GM18909 (cell line): ENCODE results near the gene ENKUR.
A peak's percentile ranks its signal among the peaks of the same experiment; 100 is the strongest.

ENCODE experiments used
- ATAC-seq: cut with Tn5 transposase; IDR thresholded peaks from one replicate; pipeline ENCODE4 v1.9.1; 2021; ENCODE audit warnings: mild to moderate bottlenecking; ENCODE audit not compliant: unreplicated experiment, poor library complexity

ENKUR gene, protein sequence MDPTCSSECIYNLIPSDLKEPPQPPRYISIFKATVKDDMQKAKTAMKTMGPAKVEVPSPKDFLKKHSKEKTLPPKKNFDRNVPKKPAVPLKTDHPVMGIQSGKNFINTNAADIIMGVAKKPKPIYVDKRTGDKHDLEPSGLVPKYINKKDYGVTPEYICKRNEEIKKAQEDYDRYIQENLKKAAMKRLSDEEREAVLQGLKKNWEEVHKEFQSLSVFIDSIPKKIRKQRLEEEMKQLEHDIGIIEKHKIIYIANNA

DNA sequence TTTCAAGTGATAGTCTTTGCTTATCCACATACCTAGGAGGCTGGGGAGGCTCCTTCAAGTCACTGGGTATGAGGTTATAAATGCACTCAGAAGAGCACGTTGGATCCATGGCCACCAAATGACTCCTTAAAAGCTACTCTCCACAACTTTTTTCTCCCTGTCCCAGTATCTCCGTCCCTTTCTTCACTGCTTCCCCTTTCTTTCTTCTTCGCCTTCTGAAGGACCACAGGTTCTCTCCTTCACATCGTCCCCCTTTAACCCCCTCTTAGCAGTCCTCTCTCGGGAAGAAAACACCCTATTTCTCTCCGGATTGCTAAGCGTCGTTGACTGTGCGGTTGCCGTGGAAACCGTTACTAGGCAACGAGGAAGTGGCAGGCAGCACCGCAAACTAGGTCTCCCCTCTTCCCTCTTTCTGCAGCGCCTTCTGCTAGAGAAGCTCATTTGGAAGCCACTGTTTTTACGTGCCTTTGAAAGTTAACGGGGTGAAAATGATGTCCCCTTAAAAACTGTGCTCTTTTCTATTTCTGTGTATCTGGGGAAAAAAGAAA, at the start of gene ENKUR:
Gene ENKUR, minus strand, starts transcription at position 331 of the 548 bp plus-strand sequence. Its CDS starts 222 bp downstream, at position 109.
- peak; percentile 75 for ATAC-seq

DNA sequence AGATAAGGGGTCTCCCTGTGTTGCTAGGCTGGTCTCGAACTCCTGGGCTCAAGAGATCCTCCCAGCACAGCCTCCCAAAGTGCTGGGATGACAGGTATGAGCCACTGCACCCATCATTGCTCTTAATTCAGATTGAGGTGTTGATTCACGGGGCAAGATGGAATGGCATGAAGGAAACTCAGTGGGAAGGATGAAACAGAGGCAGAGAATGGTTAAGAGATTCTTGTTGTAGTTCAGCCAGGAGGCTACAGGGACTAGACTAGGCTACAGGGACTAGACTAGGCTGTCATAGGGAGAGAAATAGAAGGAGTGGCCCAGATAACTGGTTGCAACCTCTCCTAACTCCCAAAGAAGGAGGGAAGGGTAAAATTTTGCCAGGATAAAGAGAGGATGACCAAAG, 48.4 kb upstream of the ENKUR start:
- ATAC-seq = no peak

DNA sequence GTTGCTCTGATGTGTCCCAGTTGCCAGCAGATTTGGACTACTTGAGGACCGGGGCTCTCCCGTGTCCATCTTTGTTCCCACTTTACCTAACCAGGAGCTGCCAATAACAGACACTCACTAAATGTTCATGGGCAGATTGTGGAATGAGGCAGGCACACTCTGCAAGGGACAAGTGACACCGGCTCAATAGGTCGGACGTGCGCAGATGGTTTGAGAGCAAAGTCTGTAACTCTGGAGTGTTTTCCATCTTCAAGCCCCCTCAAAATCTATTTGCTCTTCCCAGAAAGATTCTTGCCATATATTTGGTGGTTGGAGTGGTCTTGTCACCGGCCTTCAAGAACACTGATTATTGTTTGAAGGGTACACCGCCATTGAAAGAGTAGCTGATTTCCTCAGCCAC, 47.7 kb upstream of the ENKUR start:
- no peak for ATAC-seq

DNA sequence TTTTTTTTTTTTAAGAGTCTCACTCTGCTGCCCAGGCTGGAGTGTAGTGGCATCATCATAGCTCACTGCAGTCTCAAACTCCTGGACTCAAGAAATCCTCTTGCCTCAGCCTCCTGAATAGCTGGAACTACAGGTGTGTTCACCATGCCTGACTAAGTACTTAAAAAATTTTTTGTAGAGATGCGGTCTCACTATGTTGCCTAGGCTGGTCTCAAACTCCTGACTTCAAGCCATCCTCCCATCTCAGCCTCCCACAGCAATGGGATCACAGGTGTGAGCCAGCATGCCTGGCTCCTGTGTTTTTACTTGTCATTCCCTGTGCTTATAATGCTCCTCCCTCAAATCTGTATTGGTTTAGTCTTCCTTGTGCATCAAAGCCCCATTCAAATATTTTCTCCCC, 47.2 kb upstream of the ENKUR start:
- no peak for ATAC-seq

DNA sequence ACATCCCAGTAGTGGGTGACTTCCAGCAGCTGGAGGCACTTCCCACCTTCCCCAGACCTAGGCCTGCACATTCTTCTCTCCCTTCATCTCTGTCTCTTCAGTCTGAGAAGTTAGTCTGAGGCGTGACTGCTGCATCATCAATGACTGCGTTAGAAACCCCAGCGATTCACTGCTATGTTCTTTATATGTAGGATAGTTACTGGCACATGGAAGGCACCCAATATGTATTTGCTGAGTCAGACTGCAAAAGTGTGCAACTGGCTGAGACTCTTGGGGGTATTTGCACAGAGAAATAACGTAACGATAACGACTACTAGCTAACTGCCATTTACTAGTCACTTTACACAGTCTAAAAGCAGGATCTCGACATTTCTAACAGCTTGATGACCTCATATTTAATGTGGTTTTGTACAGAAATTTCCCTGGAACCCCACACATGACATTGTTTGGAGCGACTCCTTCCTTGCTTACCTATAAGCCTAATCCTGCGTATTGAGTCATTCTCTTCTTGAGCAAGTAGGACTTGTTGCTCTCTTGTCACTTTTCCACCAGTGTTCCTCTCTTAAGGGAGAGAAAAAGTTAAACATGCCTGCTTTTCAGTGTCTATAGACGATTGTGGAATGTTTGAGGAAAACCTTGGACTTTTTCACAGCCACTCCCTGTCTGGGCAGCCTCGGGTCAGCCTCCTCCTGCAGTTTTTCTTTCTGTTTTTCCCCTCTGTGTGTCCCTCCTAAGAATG, 45.9 kb upstream of the ENKUR start:
- ATAC-seq = no peak

DNA sequence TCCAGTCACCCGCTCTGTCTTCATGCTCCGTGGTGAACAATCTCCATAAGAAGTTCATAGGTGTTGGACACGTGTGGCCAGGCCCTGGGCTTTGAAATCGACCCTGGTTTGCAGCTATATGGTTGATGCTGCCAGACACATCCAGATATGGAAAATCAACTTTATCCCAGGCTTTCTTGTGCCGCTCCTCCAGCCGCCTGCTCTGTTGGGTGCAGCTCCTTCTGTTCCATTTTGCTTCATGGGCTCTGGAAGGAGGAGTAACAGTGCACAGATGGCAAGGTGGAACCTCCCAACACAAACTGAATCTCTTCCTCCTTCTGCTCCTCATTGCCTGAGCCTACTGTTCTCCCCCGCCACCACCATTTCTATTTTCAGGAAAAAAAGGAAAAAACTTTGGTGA, 45.2 kb upstream of the ENKUR start:
- no peak for ATAC-seq

DNA sequence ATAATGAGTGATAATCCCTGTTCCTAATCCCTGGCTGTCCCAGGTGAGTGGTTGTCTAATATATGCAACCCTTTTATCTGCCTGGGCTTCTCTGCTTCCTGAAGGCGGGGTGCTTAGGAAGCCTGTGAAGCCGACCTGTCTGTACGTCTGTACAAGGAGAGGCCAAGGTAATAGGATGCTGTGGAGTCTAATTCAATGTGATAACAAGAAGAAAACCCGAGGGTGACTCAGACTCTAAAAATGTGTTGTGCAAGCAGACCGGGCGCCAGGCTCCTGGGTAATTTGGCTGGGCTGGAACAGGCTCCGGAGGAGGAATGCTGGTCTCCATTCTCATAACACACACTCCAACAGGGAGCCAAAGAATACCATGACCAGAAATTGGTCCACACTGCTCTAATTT, 44.0 kb upstream of the ENKUR start:
- no peak for ATAC-seq

DNA sequence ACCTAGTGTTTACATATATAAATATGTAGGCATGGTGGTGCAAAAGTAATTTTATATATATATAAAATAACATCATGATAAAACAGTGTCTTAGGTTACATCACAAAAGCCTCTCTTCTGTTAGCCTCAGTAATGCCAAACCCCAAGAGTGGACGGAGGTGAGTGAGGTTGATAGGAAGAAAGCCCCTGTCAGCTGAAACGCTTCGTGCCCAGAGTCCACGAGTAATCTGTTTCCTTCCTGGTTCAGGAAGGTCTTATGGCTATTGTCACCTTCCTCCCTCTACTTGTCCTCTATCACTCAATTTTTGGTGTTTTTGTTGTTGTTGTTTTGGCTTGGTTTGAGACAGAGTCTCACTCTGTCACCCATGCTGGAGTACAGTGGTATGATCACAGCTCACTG, 41.9 kb upstream of the ENKUR start:
- ATAC-seq = no peak

DNA sequence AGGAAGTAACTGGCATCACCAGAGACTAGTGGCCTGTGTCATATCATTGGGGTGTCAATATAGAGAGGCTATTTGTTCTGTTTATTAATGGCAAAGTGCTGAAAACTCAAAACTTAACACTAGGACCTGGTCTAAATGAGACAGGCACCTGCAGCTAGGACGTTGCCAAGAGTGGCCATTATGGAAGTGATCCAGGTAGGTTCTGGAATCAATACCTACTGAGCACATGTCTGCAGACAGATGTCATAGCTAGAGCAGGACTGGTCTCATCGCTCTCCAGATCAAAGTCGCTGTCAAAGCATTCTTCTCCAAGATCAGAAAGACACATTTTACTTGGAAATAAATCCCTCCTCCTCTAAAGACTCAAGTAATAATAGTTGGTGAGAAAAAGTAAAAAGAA, 40.8 kb upstream of the ENKUR start:
- ATAC-seq = no peak

DNA sequence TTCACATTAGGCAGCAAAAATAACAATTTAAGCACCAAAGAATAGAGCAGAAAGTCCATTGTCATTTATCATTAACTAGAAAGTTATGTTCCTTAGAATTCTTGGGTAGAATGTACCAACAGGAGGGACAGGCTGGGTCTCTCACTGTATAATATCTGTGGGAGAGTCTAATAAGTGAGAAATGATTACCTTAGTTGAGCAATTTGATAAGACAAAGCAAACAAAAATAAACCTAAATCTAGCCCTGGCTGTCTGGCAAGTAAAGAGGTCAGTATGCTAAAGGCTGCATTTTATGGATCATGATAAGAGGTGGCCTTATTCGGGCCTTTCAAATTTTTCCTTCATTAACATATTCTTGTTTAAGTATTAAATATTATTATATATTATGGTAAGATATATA, 36.1 kb upstream of the ENKUR start:
- no peak for ATAC-seq

DNA sequence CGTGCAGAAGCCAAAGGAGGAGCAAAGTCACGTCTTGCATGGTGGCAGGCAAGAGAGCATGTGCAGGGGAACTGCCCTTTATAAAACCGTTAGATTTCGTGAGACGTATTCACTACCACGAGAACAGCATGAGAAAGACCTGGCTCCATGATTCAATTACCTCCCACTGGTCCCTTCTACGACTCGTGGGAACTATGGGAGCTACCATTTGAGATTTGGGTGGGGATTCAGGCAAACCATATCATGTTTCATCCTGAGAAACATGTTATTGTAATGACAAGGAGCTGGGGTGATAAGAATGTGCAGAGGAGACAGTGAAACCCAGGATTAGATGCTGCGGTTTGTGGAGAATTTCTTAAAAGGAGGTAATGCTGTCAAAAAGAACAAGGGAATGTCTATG, 34.4 kb upstream of the ENKUR start:
- ATAC-seq = no peak

DNA sequence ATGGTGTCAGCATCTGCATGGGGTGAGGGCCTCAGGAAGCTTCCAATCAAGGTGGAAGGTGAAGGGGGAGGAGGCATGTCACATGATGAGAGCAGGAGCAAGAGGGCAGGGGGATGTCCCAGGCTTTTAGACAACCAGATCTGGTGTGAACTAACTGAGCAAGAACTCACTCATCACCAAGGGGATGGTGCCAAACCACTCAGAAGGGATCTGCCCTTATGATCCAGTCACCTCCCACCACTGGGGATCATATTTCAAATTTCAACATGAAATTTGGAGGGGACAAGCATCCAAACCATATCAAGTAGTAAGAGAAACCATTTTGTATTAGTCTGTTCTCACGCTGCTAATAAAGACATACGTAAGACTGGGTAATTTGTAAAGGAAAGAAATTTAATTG, 34.0 kb upstream of the ENKUR start:
- no peak for ATAC-seq

DNA sequence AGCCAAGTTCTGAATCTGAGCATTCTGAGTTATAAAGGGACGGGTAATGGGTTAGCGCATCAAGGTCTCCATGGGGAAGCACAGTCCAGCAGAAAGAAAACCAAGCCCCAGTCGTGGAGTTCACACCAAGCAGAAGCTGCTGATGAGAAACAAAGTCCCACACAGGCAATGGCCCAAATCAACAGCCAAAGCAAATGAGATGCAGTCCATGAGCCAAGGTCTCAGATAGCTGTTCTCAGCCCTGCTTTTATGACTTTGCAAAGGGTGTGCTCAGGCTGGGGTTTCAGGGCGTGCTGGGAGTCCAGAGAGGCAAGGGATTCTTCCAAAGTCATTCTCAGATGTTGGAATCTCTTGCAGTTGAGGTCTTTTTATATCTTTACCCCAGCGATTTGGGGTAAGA, 32.5 kb upstream of the ENKUR start:
- ATAC-seq = no peak

DNA sequence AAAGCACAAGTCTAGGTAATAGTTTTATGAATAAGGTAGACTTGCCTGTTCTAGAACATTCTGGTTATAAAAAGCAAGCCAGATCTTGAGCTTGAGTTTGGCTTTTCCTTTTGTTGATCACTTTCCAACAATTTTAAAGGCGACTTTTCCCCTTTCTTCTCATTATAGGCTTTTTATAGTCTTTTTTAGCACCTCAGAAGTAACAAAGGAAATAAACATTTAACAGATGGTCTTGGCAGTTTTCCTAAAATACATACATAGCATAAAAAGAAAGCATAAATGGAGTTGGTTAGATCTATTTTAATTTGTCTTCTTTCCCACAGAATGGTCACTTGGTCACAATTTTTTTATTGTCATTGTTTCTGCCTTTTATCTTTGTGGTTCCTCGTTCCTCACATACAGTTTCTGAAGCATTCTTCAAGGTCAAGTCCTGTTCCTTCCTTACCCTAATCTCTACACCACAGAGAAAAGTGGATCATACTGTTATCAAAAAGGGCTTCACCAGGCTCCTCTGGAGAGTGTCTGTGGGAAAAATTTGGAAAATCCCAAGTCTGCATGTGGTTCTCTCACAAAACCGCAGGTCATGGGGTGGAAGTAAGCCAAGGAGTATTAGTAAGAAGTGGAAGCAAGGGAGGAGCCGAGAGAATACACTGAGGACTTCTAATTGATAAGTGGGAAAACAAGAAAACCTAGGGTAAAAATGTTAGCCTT, 31.8 kb upstream of the ENKUR start:
- ATAC-seq = no peak

DNA sequence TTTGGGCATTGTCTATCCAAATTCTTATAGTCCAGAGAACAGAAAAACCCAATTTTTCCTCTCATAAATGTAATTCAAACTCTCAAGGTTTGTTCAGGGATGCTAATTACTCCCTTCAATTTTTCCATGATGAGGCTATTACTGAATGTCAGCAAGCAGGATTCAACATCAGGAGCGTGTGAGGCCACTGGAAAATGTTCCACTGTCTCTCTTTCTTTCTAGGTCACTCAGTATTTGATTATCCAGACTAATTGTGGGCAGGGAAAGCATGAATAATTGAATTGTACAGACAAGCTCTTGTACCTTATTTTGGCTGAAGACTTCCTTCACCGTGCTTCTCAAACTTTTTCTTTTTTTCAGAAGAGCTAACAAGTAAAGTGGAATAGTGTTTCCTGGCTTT, 31.1 kb upstream of the ENKUR start:
- ATAC-seq = no peak

DNA sequence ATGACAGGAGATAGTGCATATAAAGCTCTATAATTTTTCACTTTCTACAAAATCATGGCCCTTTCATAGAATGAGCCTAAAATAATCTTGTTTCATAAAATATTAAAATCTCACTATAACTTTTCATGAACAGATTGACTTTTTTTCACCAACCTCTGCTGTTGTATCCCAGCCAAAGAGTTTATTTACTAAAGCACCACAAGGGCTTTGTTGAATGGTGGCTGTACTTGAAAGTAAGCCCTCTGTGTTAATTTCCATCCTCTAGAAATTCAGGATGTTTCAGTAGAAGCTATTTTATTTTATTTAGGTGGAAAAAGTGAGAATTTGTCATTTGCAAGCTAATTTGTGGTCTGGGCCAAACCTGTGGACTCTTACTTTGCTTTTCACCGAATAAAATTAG, 30.7 kb upstream of the ENKUR start:
- no peak for ATAC-seq

DNA sequence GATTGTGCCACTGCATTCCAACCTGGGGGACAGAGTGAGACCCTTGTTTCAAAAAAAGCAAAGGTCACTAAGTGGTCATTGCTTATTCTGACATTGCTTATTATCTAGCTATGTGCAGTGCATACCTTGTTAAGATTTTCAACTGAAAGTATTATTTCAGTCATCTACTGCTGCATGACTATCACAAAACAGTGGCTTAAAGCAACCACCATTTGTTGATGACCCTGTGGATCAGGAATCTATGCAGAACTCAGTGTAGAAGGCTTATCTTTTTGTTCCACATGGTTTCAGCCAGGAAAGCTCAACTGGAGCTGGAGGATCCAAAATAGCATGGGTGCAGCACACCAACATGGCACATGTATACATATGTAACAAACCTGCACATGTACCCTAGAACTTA, 23.6 kb upstream of the ENKUR start:
- no peak for ATAC-seq

DNA sequence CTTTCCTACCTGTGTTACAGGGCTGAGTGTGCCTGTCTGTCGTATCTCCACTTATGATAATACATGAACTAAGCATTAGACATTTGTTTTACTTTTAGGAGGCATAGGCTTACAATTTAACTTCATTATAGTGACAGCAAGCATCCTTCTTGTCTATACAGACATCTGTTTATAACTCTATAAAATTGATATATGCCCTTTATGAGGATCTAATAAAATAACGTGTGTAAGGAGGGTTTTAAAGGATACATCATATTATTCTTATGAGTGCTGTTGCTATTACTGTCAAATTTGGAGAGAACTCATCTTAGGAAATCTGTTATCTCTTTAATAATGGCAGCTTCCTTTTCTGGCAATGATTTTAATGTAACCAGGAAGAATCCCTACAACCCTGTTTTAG, 22.4 kb upstream of the ENKUR start:
- ATAC-seq = no peak

DNA sequence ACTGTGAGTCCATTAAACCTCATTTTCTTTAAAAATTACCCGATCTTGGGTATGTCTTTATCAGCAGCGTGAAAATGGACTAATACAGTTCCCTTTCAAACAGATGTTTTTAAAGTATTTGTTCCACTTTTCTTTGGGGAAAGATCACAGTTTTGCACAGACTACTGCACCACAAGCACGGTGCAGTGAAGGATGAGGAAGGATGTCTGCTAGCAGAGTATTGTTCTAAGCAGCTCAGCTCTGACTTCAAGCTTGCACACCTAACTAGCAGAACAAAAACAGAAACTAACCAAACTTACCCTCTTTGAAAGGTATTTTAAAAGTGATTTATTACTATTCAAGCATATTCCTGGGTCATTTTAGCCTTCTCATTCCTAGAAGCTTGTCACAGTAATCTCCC, 20.4 kb upstream of the ENKUR start:
- ATAC-seq = peak; percentile 69

DNA sequence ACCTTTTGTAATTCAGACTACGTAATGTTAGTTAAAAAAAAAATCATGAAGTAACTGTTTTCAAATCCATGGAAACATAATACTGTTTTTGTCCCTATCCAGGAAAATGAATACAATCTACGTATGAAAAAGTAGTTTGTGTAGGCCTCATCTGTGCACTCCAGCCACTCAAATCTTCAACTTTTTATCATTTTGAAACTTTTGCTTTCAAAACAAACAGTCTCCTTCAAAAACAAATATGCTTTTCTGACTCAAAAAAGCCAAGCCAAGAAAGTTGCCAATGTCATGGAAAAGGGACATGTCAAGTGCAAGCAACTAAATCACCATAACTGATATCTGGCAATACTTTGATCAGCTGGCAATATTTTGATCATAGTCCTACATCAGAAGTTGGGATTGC, 13.6 kb upstream of the ENKUR start:
- ATAC-seq = no peak

DNA sequence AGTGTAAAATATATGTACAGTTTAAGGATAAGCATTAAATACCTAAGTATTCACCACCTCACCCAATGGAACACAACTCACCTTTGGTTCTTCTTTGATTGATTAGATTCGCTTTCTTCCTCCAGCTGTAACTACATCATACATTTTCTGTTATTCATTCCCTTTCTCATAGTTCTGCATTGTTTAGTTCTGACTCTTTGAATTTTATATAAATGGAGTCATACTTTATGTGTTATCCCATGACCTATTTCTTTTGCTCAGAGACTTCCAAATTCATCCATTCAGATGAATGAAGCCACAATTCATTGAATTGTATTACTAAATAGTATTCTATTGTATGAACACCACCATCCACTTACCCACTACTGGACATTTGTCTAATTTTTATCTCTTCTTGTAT, 12.8 kb upstream of the ENKUR start:
- no peak for ATAC-seq
